Activated T-helper 17 cell treated with anti-CD3 and anti-CD28 coated beads, Interleukin-2, amount 50 U/mL, for 72 hours (primary cell): ENCODE results near the gene TRIO. TPM values are rescaled to one million over a fixed set of nuclear protein-coding genes. Genes with fewer than 3 reads are reported as not detected.
"Not testable (repeated sequence)": the region's sequence is repeated elsewhere in the genome, so short reads cannot be mapped to it uniquely, and the experiment has no call there.

Experiments
- ATAC-seq: fragments of 150-1000 bp; cut with Tn5 transposase; replicated peaks from 2 replicates; pipeline ENCODE4 v1.10.0; 2021; ENCODE audit warnings: mild to moderate bottlenecking, moderate library complexity
- H3K27ac Mint-ChIP-seq: one replicate; pipeline ENCODE4 v1.8.0; 2022; ENCODE audit warnings: mixed read lengths
- H3K27me3 Mint-ChIP-seq: one replicate; pipeline ENCODE4 v1.8.0; 2022; ENCODE audit warnings: mixed read lengths
- H3K36me3 Mint-ChIP-seq: one replicate; pipeline ENCODE4 v1.8.0; 2022; ENCODE audit warnings: low read depth, mild to moderate bottlenecking, mixed read lengths
- H3K4me1 Mint-ChIP-seq: one replicate; pipeline ENCODE4 v1.8.0; 2022; ENCODE audit warnings: mixed read lengths
- H3K4me3 Mint-ChIP-seq: one replicate; pipeline ENCODE4 v1.8.0; 2022; ENCODE audit warnings: mild to moderate bottlenecking, mixed read lengths
- H3K9me3 Mint-ChIP-seq: one replicate; pipeline ENCODE4 v1.8.0; 2022; ENCODE audit warnings: mixed read lengths
- total RNA-seq, 2 donors: library from RNA; stranded (reverse); gene quantifications; one replicate each; pipeline ENCODE4 v1.2.3, GENCODE V29; 2022

Gene TRIO
- total RNA-seq, 2 donors from 2014 or later: 13.6 to 21.5 TPM

GRCh38 chr5:14204785-14205321, 61.7 kb downstream of the TRIO start:
- ATAC-seq: peak; percentile 13
- Mint-ChIP-seq H3K9me3 (no peaks in the 10 kb centered on the region), H3K4me1 (no peaks in the 10 kb centered on the region), H3K36me3 (no peaks in the 10 kb centered on the region), H3K4me3 (no peak overlapping the region), H3K27me3 (peaks cover 15% of the 10 kb centered on the region), H3K27ac (no peak overlapping the region)

GRCh38 chr5:14206028-14206725, 63.0 kb downstream of the TRIO start:
- ATAC-seq: no peak

GRCh38 chr5:14207428-14207827, 64.3 kb downstream of the TRIO start:
- H3K27me3 Mint-ChIP-seq: peaks cover 19% of the 10 kb centered on the region
- H3K27ac Mint-ChIP-seq, H3K4me1 Mint-ChIP-seq, H3K36me3 Mint-ChIP-seq, ATAC-seq, H3K4me3 Mint-ChIP-seq, H3K9me3 Mint-ChIP-seq: not testable (repeated sequence)

More at GRCh38 chr5:14206028-14206725, 63.0 kb downstream of the TRIO start:
- H3K36me3 Mint-ChIP-seq: no peaks in the 10 kb centered on the region
- no peak overlapping the region for H3K27ac Mint-ChIP-seq
- H3K27me3 Mint-ChIP-seq: peaks cover 17% of the 10 kb centered on the region
- no peak overlapping the region for H3K4me3 Mint-ChIP-seq
- H3K4me1 Mint-ChIP-seq: no peaks in the 10 kb centered on the region
- H3K9me3 Mint-ChIP-seq: no peaks in the 10 kb centered on the region

- no peaks in the 10 kb centered on the region for H3K9me3 Mint-ChIP-seq
- ATAC-seq: peak; percentile 71
- no peaks in the 10 kb centered on the region for H3K36me3 Mint-ChIP-seq
- H3K27ac Mint-ChIP-seq: no peak overlapping the region
- no peaks in the 10 kb centered on the region for H3K4me1 Mint-ChIP-seq
- H3K27me3 Mint-ChIP-seq: peaks cover 24% of the 10 kb centered on the region
- no peak overlapping the region for H3K4me3 Mint-ChIP-seq
These were observed 65.2 kb downstream of the TRIO start for GRCh38 chr5:14208071-14209021.

GRCh38 chr5:14209222-14209822, 66.2 kb downstream of the TRIO start:
- Mint-ChIP-seq H3K27ac (peak overlapping the region; percentile 3), H3K36me3 (no peaks in the 10 kb centered on the region), H3K27me3 (peaks cover 20% of the 10 kb centered on the region), H3K9me3 (no peaks in the 10 kb centered on the region), H3K4me3 (no peak overlapping the region), H3K4me1 (no peaks in the 10 kb centered on the region)
- ATAC-seq: no peak

- Mint-ChIP-seq H3K4me1 (no peaks in the 10 kb centered on the region), H3K27ac (peak overlapping the region; percentile 3)
- no peak for ATAC-seq
These were observed 66.7 kb downstream of the TRIO start for GRCh38 chr5:14209836-14210235.

GRCh38 chr5:14210729-14211128, 67.6 kb downstream of the TRIO start:
- Mint-ChIP-seq H3K36me3 (no peaks in the 10 kb centered on the region), H3K27me3 (peaks cover 17% of the 10 kb centered on the region), H3K4me3 (no peak overlapping the region), H3K27ac (no peak overlapping the region), H3K4me1 (no peaks in the 10 kb centered on the region), H3K9me3 (no peaks in the 10 kb centered on the region)
- no peak for ATAC-seq

More at GRCh38 chr5:14209836-14210235, 66.7 kb downstream of the TRIO start:
- no peak overlapping the region for H3K4me3 Mint-ChIP-seq
- H3K36me3 Mint-ChIP-seq: no peaks in the 10 kb centered on the region
- no peaks in the 10 kb centered on the region for H3K9me3 Mint-ChIP-seq
- peaks cover 15% of the 10 kb centered on the region for H3K27me3 Mint-ChIP-seq

- ATAC-seq: no peak
- Mint-ChIP-seq H3K27ac (no peak overlapping the region), H3K27me3 (peaks cover 27% of the 10 kb centered on the region), H3K4me3 (no peak overlapping the region), H3K9me3 (peaks cover 3% of the 10 kb centered on the region), H3K36me3 (no peaks in the 10 kb centered on the region), H3K4me1 (no peaks in the 10 kb centered on the region)
These were observed 69.0 kb downstream of the TRIO start for GRCh38 chr5:14211818-14212803.

- ATAC-seq: peak; percentile 11
- Mint-ChIP-seq H3K4me3 (no peak overlapping the region), H3K27ac (no peak overlapping the region), H3K9me3 (peaks cover 3% of the 10 kb centered on the region), H3K4me1 (no peaks in the 10 kb centered on the region), H3K36me3 (no peaks in the 10 kb centered on the region), H3K27me3 (peaks cover 27% of the 10 kb centered on the region)
These were observed 69.7 kb downstream of the TRIO start for GRCh38 chr5:14212838-14213237.

- no peak for ATAC-seq
- Mint-ChIP-seq H3K9me3 (peaks cover 3% of the 10 kb centered on the region), H3K4me3 (no peak overlapping the region), H3K27ac (no peak overlapping the region), H3K27me3 (peaks cover 27% of the 10 kb centered on the region), H3K36me3 (no peaks in the 10 kb centered on the region), H3K4me1 (no peaks in the 10 kb centered on the region)
These were observed 70.1 kb downstream of the TRIO start for GRCh38 chr5:14213253-14213652.

GRCh38 chr5:14213813-14214585, 70.9 kb downstream of the TRIO start:
- H3K4me1 Mint-ChIP-seq: no peaks in the 10 kb centered on the region
- H3K27me3 Mint-ChIP-seq: peaks cover 29% of the 10 kb centered on the region

GRCh38 chr5:14215901-14216300, 72.8 kb downstream of the TRIO start:
- peaks cover 3% of the 10 kb centered on the region for H3K9me3 Mint-ChIP-seq
- no peaks in the 10 kb centered on the region for H3K4me1 Mint-ChIP-seq
- H3K4me3 Mint-ChIP-seq: no peak overlapping the region
- peaks cover 33% of the 10 kb centered on the region for H3K27me3 Mint-ChIP-seq
- H3K36me3 Mint-ChIP-seq: no peaks in the 10 kb centered on the region
- ATAC-seq: no peak
- no peak overlapping the region for H3K27ac Mint-ChIP-seq

More at GRCh38 chr5:14213813-14214585, 70.9 kb downstream of the TRIO start:
- H3K9me3 Mint-ChIP-seq: peaks cover 3% of the 10 kb centered on the region
- no peak for ATAC-seq
- H3K27ac Mint-ChIP-seq: no peak overlapping the region
- H3K36me3 Mint-ChIP-seq: no peaks in the 10 kb centered on the region
- H3K4me3 Mint-ChIP-seq: no peak overlapping the region

GRCh38 chr5:14216372-14216771, 73.2 kb downstream of the TRIO start:
- H3K36me3 Mint-ChIP-seq: no peaks in the 10 kb centered on the region
- H3K27me3 Mint-ChIP-seq: peaks cover 34% of the 10 kb centered on the region
- H3K27ac Mint-ChIP-seq: no peak overlapping the region
- no peak for ATAC-seq
- no peak overlapping the region for H3K4me3 Mint-ChIP-seq
- peaks cover 3% of the 10 kb centered on the region for H3K9me3 Mint-ChIP-seq
- no peaks in the 10 kb centered on the region for H3K4me1 Mint-ChIP-seq
